Measurements from ENCODE around the gene BCR. TPM values are rescaled to one million over a fixed set of nuclear protein-coding genes. Genes with fewer than 3 reads are reported as not detected.

Gene BCR
- polyA plus RNA-seq, 1 donor from 2014 or later = 57.5 TPM

- H3K4me2 ChIP-seq (ENCODE audit: low read length) = no peak overlapping the region
- H3K27me3 ChIP-seq (ENCODE audit: insufficient read depth, low read depth, low read length) = no peaks in the 10 kb centered on the region
- no peaks in the 10 kb centered on the region for H4K20me1 ChIP-seq (ENCODE audit: insufficient read depth)
- H3K9me2 ChIP-seq (ENCODE audit: insufficient read depth, low read length) = no peaks in the 10 kb centered on the region
- H2AFZ ChIP-seq (ENCODE audit: low read depth, low read length) = no peak overlapping the region
- no peaks in the 10 kb centered on the region for H3F3A ChIP-seq (ENCODE audit: insufficient read depth, low read length, poor library complexity, severe bottlenecking)
- no peak overlapping the region for H3K4me3 ChIP-seq (ENCODE audit: low read length)
- H3K79me2 ChIP-seq (replicated peaks; ENCODE audit: insufficient read depth, low read length) = peaks cover 5% of the 10 kb centered on the region
- H3K9ac ChIP-seq (ENCODE audit: low read length) = no peak overlapping the region
- TF ChIP-seq EZH2 (IDR thresholded peaks at IDR 0.05; ENCODE audit: borderline replicate concordance, insufficient read depth, low read length, poor library complexity, severe bottlenecking) = no peak
- no peak for TF ChIP-seq MXI1 (conservative IDR thresholded peaks at IDR 0.05; ENCODE audit: poor library complexity, severe bottlenecking)
- TF ChIP-seq POLR2AphosphoS5 (IDR thresholded peaks at IDR 0.05) = no peak
- TF ChIP-seq REST (IDR thresholded peaks at IDR 0.05; ENCODE audit: borderline replicate concordance) = no peak
- TF ChIP-seq TAF1 (IDR thresholded peaks at IDR 0.05; ENCODE audit: low read depth) = no peak
- no peak for TF ChIP-seq SMC3 (conservative IDR thresholded peaks at IDR 0.05; ENCODE audit: poor library complexity)
- TF ChIP-seq CTCF (IDR thresholded peaks at IDR 0.05; ENCODE audit: poor library complexity, severe bottlenecking) = no peak
- TF ChIP-seq RAD21 (conservative IDR thresholded peaks at IDR 0.05) = no peak
- TF ChIP-seq EP300 (conservative IDR thresholded peaks at IDR 0.05; ENCODE audit: poor library complexity, severe bottlenecking) = no peak
- H3K9me3 ChIP-seq (ENCODE audit: low read length) = no peaks in the 10 kb centered on the region
- no peak overlapping the region for H3K27ac ChIP-seq (ENCODE audit: low read length)
- no peaks in the 10 kb centered on the region for H3K36me3 ChIP-seq (ENCODE audit: insufficient read depth, low read length)
Measured at GRCh38 chr22:23150762-23151161, 29.5 kb upstream of the BCR start.

GRCh38 chr22:23151827-23152226, 28.5 kb upstream of the BCR start:
- H3K9me2 ChIP-seq (ENCODE audit: insufficient read depth, low read length) = no peaks in the 10 kb centered on the region
- no peaks in the 10 kb centered on the region for H3K79me2 ChIP-seq (replicated peaks; ENCODE audit: insufficient read depth, low read length)
- TF ChIP-seq RAD21 (conservative IDR thresholded peaks at IDR 0.05) = no peak
- TF ChIP-seq EP300 (conservative IDR thresholded peaks at IDR 0.05; ENCODE audit: poor library complexity, severe bottlenecking) = no peak
- TF ChIP-seq REST (IDR thresholded peaks at IDR 0.05; ENCODE audit: borderline replicate concordance) = no peak
- TF ChIP-seq SMC3 (conservative IDR thresholded peaks at IDR 0.05; ENCODE audit: poor library complexity) = no peak
- no peak for TF ChIP-seq CTCF (IDR thresholded peaks at IDR 0.05; ENCODE audit: poor library complexity, severe bottlenecking)
- TF ChIP-seq MXI1 (conservative IDR thresholded peaks at IDR 0.05; ENCODE audit: poor library complexity, severe bottlenecking) = no peak
- no peak for TF ChIP-seq EZH2 (IDR thresholded peaks at IDR 0.05; ENCODE audit: borderline replicate concordance, insufficient read depth, low read length, poor library complexity, severe bottlenecking)
- TF ChIP-seq TAF1 (IDR thresholded peaks at IDR 0.05; ENCODE audit: low read depth) = no peak
- no peak for TF ChIP-seq POLR2AphosphoS5 (IDR thresholded peaks at IDR 0.05)
- H3K27ac ChIP-seq (ENCODE audit: low read length) = no peak overlapping the region
- no peak overlapping the region for H3K9ac ChIP-seq (ENCODE audit: low read length)
- no peak overlapping the region for H3K4me3 ChIP-seq (ENCODE audit: low read length)
- H4K20me1 ChIP-seq (ENCODE audit: insufficient read depth) = no peaks in the 10 kb centered on the region
- no peaks in the 10 kb centered on the region for H3F3A ChIP-seq (ENCODE audit: insufficient read depth, low read length, poor library complexity, severe bottlenecking)
- H3K36me3 ChIP-seq (ENCODE audit: insufficient read depth, low read length) = no peaks in the 10 kb centered on the region
- H3K4me2 ChIP-seq (ENCODE audit: low read length) = no peak overlapping the region
- H3K27me3 ChIP-seq (ENCODE audit: insufficient read depth, low read depth, low read length) = no peaks in the 10 kb centered on the region
- no peaks in the 10 kb centered on the region for H3K9me3 ChIP-seq (ENCODE audit: low read length)
- H2AFZ ChIP-seq (ENCODE audit: low read depth, low read length) = no peak overlapping the region
